BE2C (cell line): ENCODE measurements around the gene RBAK.
"Not testable (repeated sequence)": the region's sequence is repeated elsewhere in the genome, so short reads cannot be mapped to it uniquely, and the experiment has no call there.

Experiments used
- DNase-seq: peaks from one replicate; pipeline ENCODE4 v3.0.0-alpha.2; 2020
- H3K27me3 ChIP-seq: fragments of 250-450 bp; sonication (Bioruptor Pico); 2 replicates; pipeline ENCODE4 v1.5.1; 2020; ENCODE audit warnings: mild to moderate bottlenecking
- H3K36me3 ChIP-seq: fragments of 250-450 bp; sonication (Bioruptor Pico); 2 replicates; pipeline ENCODE4 v1.5.1; 2020; ENCODE audit warnings: mild to moderate bottlenecking
- H3K4me1 ChIP-seq: fragments of 250-450 bp; sonication (Bioruptor Pico); 2 replicates; pipeline ENCODE4 v1.5.1; 2020
- H3K4me3 ChIP-seq: 2 replicates; pipeline ENCODE4 v1.5.1; 2011; ENCODE audit warnings: low read depth, low read length
- H3K9me3 ChIP-seq: fragments of 250-450 bp; sonication (Bioruptor Pico); 2 replicates; pipeline ENCODE4 v1.5.1; 2020
- TF ChIP-seq, protein P1 (sequence below): IDR thresholded peaks from 2 replicates; pipeline ENCODE4 v1.5.1; 2012; ENCODE audit warnings: mild to moderate bottlenecking, low read depth, low read length

The RBAK gene

DNA sequence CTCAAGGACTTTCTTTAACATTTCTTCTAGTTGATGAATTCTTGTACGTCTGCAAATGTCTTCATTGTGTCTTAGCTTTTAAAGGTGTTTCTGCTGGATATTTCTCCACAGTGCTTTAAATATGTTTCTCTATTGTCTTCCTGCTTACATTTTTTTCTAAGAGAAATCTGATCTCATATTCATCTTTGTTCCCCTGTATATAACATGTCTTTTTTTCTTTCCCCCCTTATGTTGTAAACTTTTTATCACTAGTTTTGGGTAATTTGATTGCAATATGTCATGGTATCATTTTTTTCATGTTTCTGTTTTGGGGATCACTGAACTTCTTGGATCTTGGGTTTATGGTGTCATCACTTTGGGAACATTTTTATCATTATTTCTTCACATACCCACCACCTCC lies 7.5 kb downstream of the RBAK start:
- Histone ChIP-seq H3K36me3 (peaks cover 9% of the 10 kb centered on the region), H3K4me3 (no peak overlapping the region), H3K27me3 (no peaks in the 10 kb centered on the region), H3K9me3 (no peaks in the 10 kb centered on the region), H3K4me1 (no peaks in the 10 kb centered on the region)
- TF ChIP-seq, protein P1, sequence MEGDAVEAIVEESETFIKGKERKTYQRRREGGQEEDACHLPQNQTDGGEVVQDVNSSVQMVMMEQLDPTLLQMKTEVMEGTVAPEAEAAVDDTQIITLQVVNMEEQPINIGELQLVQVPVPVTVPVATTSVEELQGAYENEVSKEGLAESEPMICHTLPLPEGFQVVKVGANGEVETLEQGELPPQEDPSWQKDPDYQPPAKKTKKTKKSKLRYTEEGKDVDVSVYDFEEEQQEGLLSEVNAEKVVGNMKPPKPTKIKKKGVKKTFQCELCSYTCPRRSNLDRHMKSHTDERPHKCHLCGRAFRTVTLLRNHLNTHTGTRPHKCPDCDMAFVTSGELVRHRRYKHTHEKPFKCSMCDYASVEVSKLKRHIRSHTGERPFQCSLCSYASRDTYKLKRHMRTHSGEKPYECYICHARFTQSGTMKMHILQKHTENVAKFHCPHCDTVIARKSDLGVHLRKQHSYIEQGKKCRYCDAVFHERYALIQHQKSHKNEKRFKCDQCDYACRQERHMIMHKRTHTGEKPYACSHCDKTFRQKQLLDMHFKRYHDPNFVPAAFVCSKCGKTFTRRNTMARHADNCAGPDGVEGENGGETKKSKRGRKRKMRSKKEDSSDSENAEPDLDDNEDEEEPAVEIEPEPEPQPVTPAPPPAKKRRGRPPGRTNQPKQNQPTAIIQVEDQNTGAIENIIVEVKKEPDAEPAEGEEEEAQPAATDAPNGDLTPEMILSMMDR, result no peak
- DNase-seq, result no peak

DNA sequence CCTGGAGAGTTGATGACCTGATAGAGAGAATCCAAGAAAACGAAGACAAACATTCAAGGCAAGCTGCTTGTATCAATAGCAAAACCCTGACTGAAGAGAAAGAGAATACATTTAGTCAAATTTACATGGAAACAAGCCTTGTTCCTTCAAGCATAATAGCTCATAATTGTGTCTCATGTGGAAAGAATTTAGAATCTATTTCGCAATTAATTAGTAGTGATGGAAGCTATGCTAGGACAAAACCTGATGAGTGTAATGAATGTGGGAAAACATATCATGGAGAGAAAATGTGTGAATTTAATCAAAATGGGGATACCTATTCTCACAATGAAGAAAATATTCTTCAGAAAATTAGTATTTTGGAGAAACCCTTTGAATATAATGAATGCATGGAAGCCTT lies 18.0 kb downstream of the RBAK start:
- Histone ChIP-seq H3K9me3 (peaks cover 7% of the 10 kb centered on the region; the same call in 1 of the 2 replicates), H3K4me1 (no peaks in the 10 kb centered on the region), H3K4me3 (no peak overlapping the region), H3K36me3 (peaks cover 83% of the 10 kb centered on the region), H3K27me3 (no peaks in the 10 kb centered on the region)
- DNase-seq, result no peak
- TF ChIP-seq, protein P1, result no peak

DNA sequence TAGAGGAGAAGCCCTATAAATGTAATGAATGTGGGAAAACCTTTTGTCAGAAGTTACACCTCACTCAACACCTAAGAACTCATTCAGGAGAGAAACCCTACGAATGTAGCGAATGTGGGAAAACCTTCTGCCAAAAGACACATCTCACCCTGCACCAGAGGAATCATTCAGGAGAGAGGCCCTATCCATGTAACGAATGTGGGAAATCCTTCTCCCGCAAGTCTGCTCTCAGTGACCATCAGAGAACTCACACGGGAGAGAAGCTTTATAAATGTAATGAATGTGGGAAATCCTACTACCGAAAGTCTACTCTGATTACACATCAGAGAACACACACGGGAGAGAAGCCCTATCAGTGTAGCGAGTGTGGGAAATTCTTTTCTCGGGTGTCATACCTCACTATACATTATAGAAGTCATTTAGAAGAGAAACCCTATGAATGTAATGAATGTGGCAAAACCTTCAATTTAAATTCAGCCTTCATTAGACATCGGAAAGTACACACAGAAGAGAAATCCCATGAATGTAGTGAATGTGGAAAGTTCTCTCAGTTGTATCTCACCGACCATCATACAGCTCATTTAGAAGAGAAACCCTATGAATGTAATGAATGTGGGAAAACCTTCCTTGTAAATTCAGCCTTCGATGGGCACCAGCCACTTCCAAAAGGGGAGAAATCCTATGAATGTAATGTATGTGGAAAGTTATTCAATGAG lies 18.9 kb downstream of the RBAK start:
- no peaks in the 10 kb centered on the region for H3K27me3 ChIP-seq
- H3K9me3 ChIP-seq, result peaks cover 7% of the 10 kb centered on the region; the same call in 1 of the 2 replicates
- TF ChIP-seq, protein P1, result no peak
- no peak overlapping the region for H3K4me3 ChIP-seq
- no peak for DNase-seq
- peaks cover 76% of the 10 kb centered on the region for H3K36me3 ChIP-seq
- H3K4me1 ChIP-seq, result no peaks in the 10 kb centered on the region

DNA sequence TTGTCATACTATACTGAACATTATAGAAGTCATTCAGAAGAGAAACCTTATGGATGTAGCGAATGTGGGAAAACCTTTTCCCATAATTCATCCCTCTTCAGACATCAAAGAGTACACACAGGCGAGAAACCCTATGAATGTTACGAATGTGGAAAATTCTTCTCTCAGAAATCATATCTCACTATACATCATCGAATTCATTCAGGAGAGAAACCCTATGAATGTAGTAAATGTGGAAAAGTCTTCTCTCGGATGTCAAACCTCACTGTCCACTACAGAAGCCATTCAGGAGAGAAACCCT lies 19.4 kb downstream of the RBAK start:
- Histone ChIP-seq H3K9me3 (peaks cover 7% of the 10 kb centered on the region; the same call in 1 of the 2 replicates), H3K27me3 (no peaks in the 10 kb centered on the region), H3K4me1 (no peaks in the 10 kb centered on the region), H3K4me3 (no peak overlapping the region), H3K36me3 (peaks cover 71% of the 10 kb centered on the region)
- TF ChIP-seq, protein P1, result no peak
- DNase-seq, result no peak

DNA sequence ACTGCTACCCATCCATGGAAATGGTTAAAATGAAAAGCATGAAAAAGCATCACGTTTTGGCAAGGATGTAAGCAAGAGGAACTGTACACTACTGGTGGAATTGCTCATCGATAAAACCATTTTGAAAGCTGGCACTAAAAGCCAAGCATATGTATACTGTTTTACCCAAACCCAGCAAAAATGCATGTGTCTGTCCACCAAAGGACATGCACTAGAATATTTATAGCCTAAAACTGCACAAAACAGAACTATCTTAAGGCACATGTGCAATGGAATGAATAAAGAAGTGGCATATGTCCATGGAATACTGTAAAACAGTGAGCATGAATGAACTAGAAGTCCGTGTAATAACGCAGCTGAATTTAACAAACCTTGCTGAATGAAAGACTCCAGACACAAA lies 22.9 kb downstream of the RBAK start:
- no peak overlapping the region for H3K4me3 ChIP-seq
- peaks cover 7% of the 10 kb centered on the region; the same call in 1 of the 2 replicates for H3K9me3 ChIP-seq
- H3K4me1 ChIP-seq, result no peaks in the 10 kb centered on the region
- no peak for DNase-seq
- TF ChIP-seq, protein P1, result no peak
- H3K36me3 ChIP-seq, result peaks cover 41% of the 10 kb centered on the region
- peaks cover 16% of the 10 kb centered on the region for H3K27me3 ChIP-seq

DNA sequence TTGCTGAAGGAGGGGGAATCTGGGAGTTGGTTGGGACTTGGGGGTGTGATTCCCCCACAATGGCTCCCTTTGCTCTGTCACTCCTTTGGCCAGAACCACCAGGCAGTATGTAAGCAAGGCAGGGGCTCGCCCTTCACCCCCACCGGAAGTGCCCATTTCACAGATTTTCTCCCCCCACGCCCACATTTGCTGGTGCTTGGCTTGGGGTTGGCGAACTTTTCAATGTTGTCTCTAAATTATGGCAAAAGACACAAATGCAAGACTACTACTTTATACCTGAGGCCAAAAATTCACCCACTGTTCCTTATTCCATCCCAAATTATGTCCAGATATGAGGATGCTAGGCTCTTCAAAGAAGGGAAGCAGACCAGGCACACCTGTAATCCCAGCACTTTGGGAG lies 24.5 kb downstream of the RBAK start:
- no peaks in the 10 kb centered on the region for H3K4me1 ChIP-seq
- no peaks in the 10 kb centered on the region for H3K9me3 ChIP-seq
- peaks cover 24% of the 10 kb centered on the region for H3K36me3 ChIP-seq
- DNase-seq, result no peak
- H3K4me3 ChIP-seq, result no peak overlapping the region
- peaks cover 23% of the 10 kb centered on the region for H3K27me3 ChIP-seq
- TF ChIP-seq, protein P1, result no peak

DNA sequence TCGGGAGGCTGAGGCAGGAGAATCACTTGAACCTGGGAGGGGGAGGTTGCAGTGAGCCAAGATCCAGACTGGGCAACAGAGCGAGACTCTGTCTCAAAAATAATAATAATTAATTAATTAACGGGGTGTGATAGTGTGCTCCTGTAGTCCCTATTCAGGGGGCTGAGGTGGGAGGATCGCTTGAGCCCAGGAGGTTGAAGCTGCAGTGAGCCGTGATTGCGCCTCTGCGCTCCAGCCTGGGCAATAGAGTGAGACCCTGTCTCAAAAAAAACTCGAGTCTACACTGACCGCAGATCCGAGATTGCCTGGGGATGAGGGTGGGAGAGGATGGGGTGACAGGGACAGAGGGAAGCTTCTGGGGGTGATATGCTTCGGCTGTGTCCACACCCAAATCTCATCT lies 29.5 kb downstream of the RBAK start:
- H3K27me3 ChIP-seq, result peaks cover 49% of the 10 kb centered on the region
- H3K4me1 ChIP-seq, H3K9me3 ChIP-seq, DNase-seq, H3K36me3 ChIP-seq, H3K4me3 ChIP-seq: not testable (repeated sequence)
